ENCODE results near the gene SLC6A19. TPM values are rescaled to one million over a fixed set of nuclear protein-coding genes. Genes with fewer than 3 reads are reported as not detected.

SLC6A19 gene
- total and polyA plus RNA-seq, 2 of the 4 experiments (the other 2 are of a cell fraction) = not detected

DNA sequence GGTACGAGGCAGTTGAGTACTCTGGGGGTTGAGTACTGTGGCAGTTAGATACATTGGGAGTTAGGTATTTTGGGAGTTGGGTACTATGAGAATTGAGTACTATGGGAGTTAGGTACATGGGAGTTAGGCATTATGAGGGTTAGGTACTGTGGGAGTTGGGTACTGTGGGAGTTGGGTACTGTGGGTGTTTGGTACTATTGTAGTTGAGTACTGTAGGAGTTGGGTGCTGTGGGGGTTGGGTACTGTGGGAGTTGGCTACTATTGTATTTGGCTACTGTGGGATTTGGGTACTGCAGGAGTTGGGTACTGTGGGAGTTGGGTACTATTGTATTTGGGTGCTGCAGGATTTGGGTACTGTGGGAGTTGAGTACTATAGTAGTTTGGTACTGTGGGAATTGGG is 4.8 kb upstream of the SLC6A19 start:
- H3K27ac ChIP-seq (ENCODE audit: insufficient read depth, low read length) = no peak overlapping the region

More for the DNA sequence above, 4.8 kb upstream of the SLC6A19 start:
- in situ Hi-C loops (cut with MboI; ENCODE audit: low sequenced_read_pairs) = no loop called here
- Histone ChIP-seq H3K4ac (ENCODE audit: low read depth, low read length) (no peak overlapping the region), H4K91ac (ENCODE audit: insufficient read depth, low read depth, low read length) (no peak overlapping the region), H2BK15ac (ENCODE audit: low read depth, low read length) (no peak overlapping the region), H3K27me3 (ENCODE audit: control insufficient read depth, insufficient read depth, low read length) (peaks cover 12% of the 10 kb centered on the region; the same call in 1 of the 2 replicates), H3K36me3 (ENCODE audit: control insufficient read depth, insufficient read depth, low read length) (no peaks in the 10 kb centered on the region), H3K9ac (ENCODE audit: low read depth, low read length) (no peak overlapping the region), H3K79me1 (ENCODE audit: low read depth in 1 of 2, low read length in 2 of 2) (no peaks in the 10 kb centered on the region), H4K5ac (ENCODE audit: low read depth, low read length) (no peak overlapping the region), H4K20me1 (ENCODE audit: insufficient read depth, low read length) (no peaks in the 10 kb centered on the region), H3K4me1 (ENCODE audit: control insufficient read depth, insufficient read depth, low read length) (no peaks in the 10 kb centered on the region), H3K4me3 (ENCODE audit: insufficient read depth, low read depth, low read length) (no peak overlapping the region), H2BK120ac (ENCODE audit: low read depth, low read length) (no peak overlapping the region), H2BK20ac (ENCODE audit: low read depth, low read length) (no peak overlapping the region), H4K8ac (ENCODE audit: low read depth in 2 of 2, low read length in 2 of 2) (no peak overlapping the region), H3K9me3 (ENCODE audit: control insufficient read depth, insufficient read depth, low read length) (no peaks in the 10 kb centered on the region), H3K18ac (ENCODE audit: low read depth, low read length) (no peak overlapping the region), H3K9me1 (ENCODE audit: insufficient read depth, low read length) (no peaks in the 10 kb centered on the region), H3K23ac (ENCODE audit: low read depth, low read length) (no peak overlapping the region), H3K4me2 (ENCODE audit: low read depth, low read length) (no peak overlapping the region), H3K14ac (replicated peaks; ENCODE audit: low read depth, low read length) (no peak overlapping the region), H2AK9ac (replicated peaks; ENCODE audit: low read depth, low read length, poor library complexity) (no peak overlapping the region), H2AK5ac (ENCODE audit: low read depth, low read length) (no peak overlapping the region), H3K56ac (ENCODE audit: extremely low read depth, insufficient read depth, low read length) (no peak overlapping the region), H2BK5ac (ENCODE audit: low read depth, low read length, poor library complexity, severe bottlenecking) (no peak overlapping the region), H2AFZ (replicated peaks; ENCODE audit: low read length, poor library complexity) (no peak overlapping the region)
- DNase-seq (no peak), ATAC-seq (ENCODE audit: low read depth) (no peak)
- WGBS, 2 experiments (ENCODE audit: extremely low coverage in 2 of 2, insufficient read length in 1 of 2) = no CpG with 5 or more reads among the region's 1 CpG
- intact Hi-C loops (cut with micrococcal nuclease) = no loop called here
- no TSS peak for BruUV-seq (replicated peaks)
- dilution Hi-C loops (cut with HindIII; ENCODE audit: low sequenced_read_pairs, unreplicated experiment) = no loop called here
- ChIA-PET POLR2A (ENCODE audit: unreplicated experiment) (no interaction called here), CTCF (no interaction called here)
- TF ChIP-seq CHD1 (IDR thresholded peaks at IDR 0.05; ENCODE audit: low read depth, low read length) (no peak), MXI1 (IDR thresholded peaks at IDR 0.05; ENCODE audit: borderline replicate concordance, low read depth, low read length) (no peak), POLR2A (IDR thresholded peaks at IDR 0.05; ENCODE audit: low read depth, low read length) (no peak), FOS (IDR thresholded peaks at IDR 0.05; ENCODE audit: low read depth, low read length) (no peak), RFX5 (IDR thresholded peaks at IDR 0.05; ENCODE audit: low read depth, low read length) (no peak), MAFK (IDR thresholded peaks at IDR 0.05; ENCODE audit: low read depth, low read length) (no peak), MAZ (IDR thresholded peaks at IDR 0.05; ENCODE audit: borderline replicate concordance, low read depth, low read length) (no peak), NFE2L2 (IDR thresholded peaks at IDR 0.05; ENCODE audit: low read depth, low read length) (no peak)
- TF ChIP-seq, protein P1, sequence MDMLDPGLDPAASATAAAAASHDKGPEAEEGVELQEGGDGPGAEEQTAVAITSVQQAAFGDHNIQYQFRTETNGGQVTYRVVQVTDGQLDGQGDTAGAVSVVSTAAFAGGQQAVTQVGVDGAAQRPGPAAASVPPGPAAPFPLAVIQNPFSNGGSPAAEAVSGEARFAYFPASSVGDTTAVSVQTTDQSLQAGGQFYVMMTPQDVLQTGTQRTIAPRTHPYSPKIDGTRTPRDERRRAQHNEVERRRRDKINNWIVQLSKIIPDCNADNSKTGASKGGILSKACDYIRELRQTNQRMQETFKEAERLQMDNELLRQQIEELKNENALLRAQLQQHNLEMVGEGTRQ (IDR thresholded peaks at IDR 0.05; ENCODE audit: low read depth, low read length) = no peak
- TF ChIP-seq, protein P2, sequence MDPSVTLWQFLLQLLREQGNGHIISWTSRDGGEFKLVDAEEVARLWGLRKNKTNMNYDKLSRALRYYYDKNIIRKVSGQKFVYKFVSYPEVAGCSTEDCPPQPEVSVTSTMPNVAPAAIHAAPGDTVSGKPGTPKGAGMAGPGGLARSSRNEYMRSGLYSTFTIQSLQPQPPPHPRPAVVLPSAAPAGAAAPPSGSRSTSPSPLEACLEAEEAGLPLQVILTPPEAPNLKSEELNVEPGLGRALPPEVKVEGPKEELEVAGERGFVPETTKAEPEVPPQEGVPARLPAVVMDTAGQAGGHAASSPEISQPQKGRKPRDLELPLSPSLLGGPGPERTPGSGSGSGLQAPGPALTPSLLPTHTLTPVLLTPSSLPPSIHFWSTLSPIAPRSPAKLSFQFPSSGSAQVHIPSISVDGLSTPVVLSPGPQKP (IDR thresholded peaks at IDR 0.05; ENCODE audit: borderline replicate concordance, low read depth, low read length) = no peak
- TF ChIP-seq, protein P3, sequence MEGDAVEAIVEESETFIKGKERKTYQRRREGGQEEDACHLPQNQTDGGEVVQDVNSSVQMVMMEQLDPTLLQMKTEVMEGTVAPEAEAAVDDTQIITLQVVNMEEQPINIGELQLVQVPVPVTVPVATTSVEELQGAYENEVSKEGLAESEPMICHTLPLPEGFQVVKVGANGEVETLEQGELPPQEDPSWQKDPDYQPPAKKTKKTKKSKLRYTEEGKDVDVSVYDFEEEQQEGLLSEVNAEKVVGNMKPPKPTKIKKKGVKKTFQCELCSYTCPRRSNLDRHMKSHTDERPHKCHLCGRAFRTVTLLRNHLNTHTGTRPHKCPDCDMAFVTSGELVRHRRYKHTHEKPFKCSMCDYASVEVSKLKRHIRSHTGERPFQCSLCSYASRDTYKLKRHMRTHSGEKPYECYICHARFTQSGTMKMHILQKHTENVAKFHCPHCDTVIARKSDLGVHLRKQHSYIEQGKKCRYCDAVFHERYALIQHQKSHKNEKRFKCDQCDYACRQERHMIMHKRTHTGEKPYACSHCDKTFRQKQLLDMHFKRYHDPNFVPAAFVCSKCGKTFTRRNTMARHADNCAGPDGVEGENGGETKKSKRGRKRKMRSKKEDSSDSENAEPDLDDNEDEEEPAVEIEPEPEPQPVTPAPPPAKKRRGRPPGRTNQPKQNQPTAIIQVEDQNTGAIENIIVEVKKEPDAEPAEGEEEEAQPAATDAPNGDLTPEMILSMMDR (conservative IDR thresholded peaks at IDR 0.05; ENCODE audit: low read depth, low read length) = no peak

Data from IMR-90 (cell line).